GM19025 (cell line): Measurements from ENCODE around the gene WDR37.

Experiments
- ATAC-seq: cut with Tn5 transposase; IDR thresholded peaks from one replicate; pipeline ENCODE4 v1.9.1; 2021; ENCODE audit warnings: mild to moderate bottlenecking, low read depth, moderate library complexity; ENCODE audit not compliant: unreplicated experiment

WDR37 gene

DNA sequence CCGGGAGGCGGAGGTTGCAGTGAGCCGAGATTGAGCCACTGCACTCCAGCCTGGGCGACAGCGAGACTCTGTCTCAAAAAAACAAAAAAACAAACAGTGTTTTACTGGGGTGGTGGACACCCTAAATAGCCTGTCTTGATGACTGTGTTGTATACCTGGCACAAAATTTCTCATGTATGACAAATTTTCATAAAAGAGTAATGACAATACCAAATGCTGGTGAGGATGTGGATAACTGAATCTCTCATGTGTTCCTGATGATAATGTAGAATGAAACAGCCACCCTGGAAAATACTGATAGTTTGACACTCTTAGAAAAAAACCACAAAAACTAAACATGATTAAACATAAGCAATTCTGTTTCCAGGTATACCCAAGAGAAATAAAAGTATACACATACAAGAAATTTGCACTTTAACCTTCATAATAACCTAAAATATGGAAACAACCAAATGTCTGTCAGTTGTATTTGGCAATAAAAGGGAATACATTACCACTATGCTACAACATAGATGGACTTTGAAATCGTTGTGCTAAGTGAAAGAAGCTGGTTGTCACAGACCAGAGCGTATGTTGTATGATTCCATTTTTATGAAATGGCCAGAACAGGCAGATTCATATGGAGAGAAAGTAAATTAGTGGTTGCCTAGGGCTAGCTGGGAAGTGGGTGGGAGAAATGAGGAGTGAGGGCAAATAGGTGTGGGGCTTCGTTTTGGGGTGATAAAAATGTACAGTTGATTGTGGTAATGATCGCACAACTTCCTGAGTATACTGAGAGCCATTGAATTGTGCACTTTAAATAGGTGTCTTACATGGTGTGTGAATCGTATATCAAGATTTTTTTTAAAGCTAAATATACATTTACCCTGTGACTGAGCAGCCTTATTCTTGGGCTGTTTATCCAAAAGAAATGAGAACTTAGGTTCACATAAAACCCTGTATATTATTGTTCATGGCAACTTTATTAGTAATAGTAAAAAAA lies 12.5 kb downstream of the WDR37 start:
- ATAC-seq = no peak

- no peak for ATAC-seq
Measured at GRCh38 chr10:1070919-1071318, 14.7 kb downstream of the WDR37 start.

DNA sequence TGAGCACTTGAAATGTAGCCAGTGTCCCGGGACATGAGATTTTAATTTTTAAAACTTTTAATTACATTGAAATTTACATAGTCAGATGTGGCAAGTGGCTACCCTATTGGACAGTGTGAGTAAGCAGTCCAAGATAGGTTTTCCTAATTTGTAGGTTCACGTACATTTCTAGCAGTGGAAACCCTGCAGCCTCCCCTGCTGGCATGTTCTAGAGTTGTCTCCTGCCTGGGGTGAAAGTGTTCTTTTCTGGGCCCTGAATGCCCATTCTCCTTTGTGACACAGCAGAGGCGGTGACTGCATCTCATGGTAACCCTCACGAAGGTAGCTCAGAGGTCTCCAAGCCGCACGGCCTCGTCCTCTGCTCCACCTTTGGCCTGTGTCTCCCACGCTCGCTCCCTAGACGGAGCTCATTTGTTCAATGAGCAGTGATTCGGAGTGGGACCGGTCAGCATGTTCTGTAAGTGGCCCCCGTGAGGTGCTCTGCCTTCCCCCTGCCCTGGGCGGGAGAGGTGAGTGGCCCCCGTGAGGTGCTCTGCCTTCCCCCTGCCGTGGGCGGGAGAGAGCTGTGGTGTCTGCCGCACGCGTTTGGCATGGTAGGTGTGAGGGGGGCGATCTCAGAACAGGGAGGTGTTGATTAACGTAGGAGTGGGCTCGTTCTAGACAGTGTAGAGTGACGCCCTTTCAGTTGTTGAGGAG lies 18.0 kb downstream of the WDR37 start:
- ATAC-seq = no peak

- ATAC-seq = no peak
Measured at GRCh38 chr10:1074748-1075308, 18.6 kb downstream of the WDR37 start.

DNA sequence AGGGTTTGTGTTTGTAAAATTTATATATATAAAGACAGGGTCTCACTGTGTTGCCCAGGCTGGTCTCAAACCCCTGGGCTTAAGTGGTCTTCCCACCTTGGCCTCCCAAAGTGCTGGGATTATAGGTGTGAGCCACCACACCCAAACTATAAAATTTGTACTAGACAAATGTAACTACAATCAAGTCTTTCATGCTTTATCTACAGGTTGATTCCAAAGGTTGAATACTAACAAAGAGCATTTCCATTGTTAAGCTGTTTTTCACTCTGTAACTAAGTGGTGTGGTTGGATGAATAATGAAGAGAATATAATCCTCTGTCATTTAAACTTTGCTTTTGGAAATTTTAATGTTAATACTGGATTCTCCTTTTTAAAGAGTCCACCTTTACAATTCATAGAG lies 22.5 kb downstream of the WDR37 start:
- no peak for ATAC-seq

DNA sequence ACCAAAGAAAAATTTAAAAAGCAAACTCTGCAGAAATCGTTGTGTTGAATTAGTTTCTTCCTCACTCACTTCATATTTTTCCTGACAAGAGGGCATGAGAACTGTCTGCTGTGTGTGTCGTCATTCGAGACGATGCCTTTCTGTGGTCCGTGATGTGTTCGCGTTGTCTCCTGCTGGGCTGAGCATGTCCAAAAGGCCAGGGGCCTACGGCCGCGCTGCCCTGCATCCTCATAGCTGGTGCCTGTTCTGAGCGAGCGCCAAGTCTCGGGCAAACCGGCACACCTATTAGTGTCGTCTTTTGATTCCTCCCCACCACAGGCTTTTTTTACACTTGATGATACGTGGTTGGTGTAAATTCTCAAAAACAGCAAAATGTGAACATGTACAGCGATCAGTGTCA lies 27.4 kb downstream of the WDR37 start:
- no peak for ATAC-seq

DNA sequence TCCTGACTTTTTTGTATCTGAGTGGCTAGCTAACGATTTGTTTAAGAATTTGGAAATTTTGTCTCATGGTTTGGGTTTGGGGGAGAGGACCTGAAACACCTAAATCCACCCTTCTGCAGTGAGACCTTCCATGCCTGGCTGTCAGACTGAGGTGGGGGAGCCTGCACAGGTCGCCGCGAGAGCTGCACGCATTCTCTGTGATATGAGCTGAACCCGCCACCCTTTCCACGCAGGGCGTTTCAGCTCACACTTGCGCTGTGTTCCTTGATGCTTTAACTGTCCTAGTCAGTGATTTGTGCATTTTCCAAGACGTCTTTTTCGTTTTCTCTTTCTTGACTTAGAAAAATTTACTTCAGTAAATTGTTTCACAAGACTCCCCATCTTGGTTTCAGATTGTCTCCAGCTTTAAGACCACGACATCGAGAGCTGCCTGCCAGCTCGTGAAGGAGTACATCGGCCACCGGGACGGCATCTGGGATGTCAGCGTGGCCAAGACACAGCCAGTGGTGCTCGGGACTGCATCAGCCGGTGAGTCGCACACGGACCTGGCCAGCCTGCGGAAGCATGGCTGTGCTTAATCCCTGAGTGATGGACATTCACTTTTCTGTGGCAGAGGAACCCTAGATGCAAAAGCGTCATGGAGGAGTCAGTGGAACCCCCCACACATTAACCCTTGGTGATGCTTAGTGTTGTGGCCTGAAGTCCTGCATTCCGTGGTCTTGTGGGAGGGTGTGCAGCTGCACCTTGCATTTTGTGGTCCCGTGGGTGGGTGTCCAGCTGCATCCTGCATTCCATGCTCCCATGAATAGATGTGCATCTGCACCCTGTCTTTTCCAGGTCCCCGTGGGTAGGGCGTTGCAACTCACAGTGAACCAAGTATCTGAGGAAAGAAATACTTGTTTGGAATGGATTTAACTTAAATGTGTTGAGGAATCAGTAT lies 28.1 kb downstream of the WDR37 start:
- ATAC-seq = no peak

- ATAC-seq = no peak
Measured at GRCh38 chr10:1085258-1085657, 29.1 kb downstream of the WDR37 start.

DNA sequence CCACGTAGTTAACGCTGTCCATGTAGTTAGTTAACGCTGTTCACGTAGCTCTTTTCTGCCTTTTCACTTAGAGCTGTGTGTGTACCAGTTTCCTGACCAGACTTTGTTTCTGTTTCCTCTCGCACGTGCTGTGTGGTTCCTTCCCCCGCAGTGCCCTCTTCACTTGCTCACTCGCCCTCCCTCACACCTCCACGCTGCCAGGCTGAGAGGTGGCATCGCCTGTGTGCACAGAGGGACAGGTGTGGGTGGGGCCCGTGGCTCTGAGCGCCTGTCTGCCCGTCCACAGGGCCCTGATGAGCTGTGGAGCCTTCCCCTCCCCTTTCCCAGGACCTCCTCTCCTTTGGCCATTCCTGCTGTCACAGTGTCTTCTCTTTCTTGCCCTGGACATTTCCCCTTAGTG lies 30.6 kb downstream of the WDR37 start:
- ATAC-seq = no peak

DNA sequence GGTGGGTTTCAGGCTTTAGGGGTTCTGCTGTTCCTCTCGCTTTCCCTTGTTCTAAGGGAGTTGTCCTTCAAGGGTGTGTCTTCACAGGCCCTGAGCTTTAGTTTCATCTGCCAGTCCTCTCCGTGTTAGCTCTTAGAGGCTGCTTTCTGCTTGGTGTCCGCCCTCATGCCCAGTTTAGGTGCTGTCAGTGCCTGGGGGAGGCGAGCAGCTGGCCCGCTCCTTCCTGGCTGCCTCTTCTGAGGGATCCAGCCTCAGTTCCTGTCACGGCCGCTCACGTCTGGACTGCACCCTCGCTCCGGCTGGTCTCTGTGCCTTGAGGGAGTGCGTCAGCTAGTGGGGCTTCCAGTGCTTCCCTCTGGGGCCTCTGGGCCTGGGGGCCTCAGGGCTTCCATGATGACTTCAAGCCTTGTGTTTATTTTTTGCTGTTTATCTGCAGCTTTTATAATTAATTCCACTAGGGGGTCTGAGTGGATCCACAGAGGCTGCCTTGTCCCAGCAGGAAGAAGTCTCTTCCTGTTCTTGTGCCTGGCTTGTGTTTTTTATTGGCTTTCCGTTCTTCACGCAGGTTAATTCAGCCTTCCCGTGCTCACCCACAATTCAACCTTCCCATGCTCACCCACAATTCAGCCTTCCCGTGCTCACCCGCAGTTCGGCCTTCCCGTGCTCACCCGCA lies 33.0 kb downstream of the WDR37 start:
- no peak for ATAC-seq

GRCh38 chr10:1090696-1091095 lies 34.5 kb downstream of the WDR37 start:
- ATAC-seq = no peak

- no peak for ATAC-seq
Measured at GRCh38 chr10:1093696-1094095, 37.5 kb downstream of the WDR37 start.

GRCh38 chr10:1094112-1095057 lies 38.2 kb downstream of the WDR37 start:
- ATAC-seq = no peak

DNA sequence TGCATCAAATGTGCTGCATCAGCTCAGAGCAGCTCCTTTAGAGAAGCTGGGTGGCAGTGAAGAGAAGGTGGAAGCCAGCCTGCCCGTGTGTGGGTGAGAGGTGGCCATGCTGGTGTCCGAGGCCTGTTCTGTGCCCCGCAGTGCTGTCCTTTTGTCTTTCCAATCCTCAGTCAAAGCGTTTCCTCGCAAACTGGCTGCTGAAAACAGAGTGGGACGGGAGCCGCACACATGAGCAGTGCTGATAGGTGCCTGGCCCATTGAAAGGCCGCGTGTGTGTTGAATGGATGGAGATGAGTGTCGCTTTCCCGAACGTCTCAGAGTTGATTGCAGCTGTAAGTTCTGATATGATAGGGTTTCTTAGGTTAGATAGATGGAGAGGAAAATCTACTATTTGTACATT lies 39.3 kb downstream of the WDR37 start:
- no peak for ATAC-seq

DNA sequence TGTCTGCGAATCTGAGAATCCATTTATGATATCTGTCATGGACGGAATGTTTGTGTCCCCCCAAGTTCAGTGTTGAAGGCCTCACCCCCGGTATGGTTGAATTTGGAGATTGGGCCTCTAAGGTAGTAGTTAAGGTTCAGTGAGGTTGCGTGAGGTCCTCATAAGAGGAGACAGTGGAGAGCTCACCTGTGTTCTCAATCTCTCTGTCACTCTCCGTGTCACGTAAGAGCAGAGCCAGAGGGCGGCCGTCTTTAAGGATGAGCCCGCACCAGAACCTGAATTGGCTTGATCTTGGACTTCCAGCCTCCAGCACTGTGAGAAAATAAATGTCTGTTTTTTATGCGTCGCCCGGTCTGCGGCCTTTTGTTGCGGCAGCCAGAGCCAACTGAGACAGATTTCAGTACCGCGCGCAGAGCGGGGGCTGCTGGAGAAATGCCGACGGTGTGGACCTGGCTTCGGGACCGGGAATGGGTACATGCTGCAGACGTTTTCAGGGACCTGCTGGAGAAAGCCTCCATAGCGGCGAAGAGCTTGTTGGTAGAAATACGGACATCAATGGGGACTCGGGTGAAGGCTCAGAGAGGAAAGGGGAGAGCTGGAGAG lies 40.2 kb downstream of the WDR37 start:
- no peak for ATAC-seq

- no peak for ATAC-seq
Measured at GRCh38 chr10:1097436-1097835, 41.3 kb downstream of the WDR37 start.

- no peak for ATAC-seq
Measured at GRCh38 chr10:1100143-1100542, 44.0 kb downstream of the WDR37 start.

DNA sequence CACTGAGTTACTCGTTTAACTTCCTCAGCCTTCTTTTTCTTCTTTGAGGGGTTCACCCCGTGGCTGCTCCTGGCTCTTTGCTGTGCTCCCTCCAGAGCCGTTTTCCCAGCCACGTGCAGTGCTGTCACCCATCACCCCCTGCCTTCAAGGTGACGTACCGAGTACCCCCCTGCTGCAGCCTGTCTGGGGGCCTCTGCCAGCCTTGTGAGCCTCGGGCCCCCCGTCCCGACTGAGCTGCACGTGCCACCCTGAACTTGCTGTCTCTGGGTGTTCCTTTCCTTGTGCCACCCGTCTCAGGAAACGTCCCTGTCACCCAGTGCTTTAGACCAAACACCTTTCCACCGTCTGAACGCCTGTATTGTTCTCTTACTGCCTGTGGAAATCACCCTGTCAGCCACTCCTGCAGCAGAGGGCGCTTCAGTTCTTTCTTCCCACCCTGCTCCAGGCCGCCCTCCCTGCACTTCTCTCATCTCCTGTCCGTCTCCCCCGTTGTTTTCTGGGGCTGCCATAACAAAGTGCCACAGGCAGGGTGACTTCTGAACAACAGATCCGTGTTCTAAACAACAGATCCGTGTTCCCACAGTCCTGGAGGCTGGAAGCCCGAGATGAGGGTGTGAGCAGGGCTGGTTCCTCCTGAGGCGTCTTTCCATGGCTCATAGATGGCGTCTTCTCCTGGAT lies 44.6 kb downstream of the WDR37 start:
- ATAC-seq = no peak
